SK-N-SH treated with all-trans-retinoic acid at 6 μM for 48 hours (cell line): ENCODE data around the gene CCDC68.

Experiments used
- ATAC-seq: fragments of 200-7000 bp; cut with Tn5 transposase; 3 replicates; pipeline ENCODE4 v1.9.1; 2020; ENCODE audit warnings: mild to moderate bottlenecking, moderate library complexity
- ARNTL ChIP-seq: fragments of 450-650 bp; formaldehyde crosslinking; IDR thresholded peaks from 2 replicates; pipeline ENCODE4 v1.5.0; 2020; ENCODE audit warnings: low read depth, mild to moderate bottlenecking, moderate library complexity, borderline replicate concordance
- BACH2 ChIP-seq: fragments of 250-450 bp; sonication (Bioruptor Pico); IDR thresholded peaks from 2 replicates; pipeline ENCODE4 v1.9.0; 2021; ENCODE audit warnings: mild to moderate bottlenecking, borderline replicate concordance
- CSDC2 ChIP-seq: fragments of 250-450 bp; sonication (Bioruptor Pico); IDR thresholded peaks from 2 replicates; pipeline ENCODE4 v1.5.0; 2020; ENCODE audit warnings: mild to moderate bottlenecking, moderate library complexity
- GLIS3 ChIP-seq: fragments of 250-450 bp; sonication (Bioruptor Pico); IDR thresholded peaks from 2 replicates; pipeline ENCODE4 v1.5.0; 2020; ENCODE audit warnings: mild to moderate bottlenecking, moderate library complexity
- ISL1 ChIP-seq: fragments of 250-450 bp; sonication (Bioruptor Pico); IDR thresholded peaks from 2 replicates; pipeline ENCODE4 v2.1.2; 2022; ENCODE audit warnings: mild to moderate bottlenecking, moderate library complexity
- OSR1 ChIP-seq: fragments of 250-450 bp; sonication (Bioruptor Pico); IDR thresholded peaks from 2 replicates; pipeline ENCODE4 v1.8.0; 2022; ENCODE audit warnings: moderate library complexity, mild to moderate bottlenecking, inconsistent platforms
- RARB ChIP-seq: fragments of 250-450 bp; sonication (Bioruptor Pico); IDR thresholded peaks from 2 replicates; pipeline ENCODE4 v1.8.0; 2021; ENCODE audit warnings: mild to moderate bottlenecking, moderate library complexity
- SNAI2 ChIP-seq: fragments of 250-450 bp; sonication (Bioruptor Pico); IDR thresholded peaks from 2 replicates; pipeline ENCODE4 v1.5.0; 2020; ENCODE audit warnings: mild to moderate bottlenecking, moderate library complexity
- TCF4 ChIP-seq: fragments of 250-450 bp; sonication (Bioruptor Pico); IDR thresholded peaks from 2 replicates; pipeline ENCODE4 v1.8.0; 2021; ENCODE audit warnings: mild to moderate bottlenecking, moderate library complexity, borderline replicate concordance
- ZC3H10 ChIP-seq: fragments of 250-450 bp; sonication (Bioruptor Pico); IDR thresholded peaks from 2 replicates; pipeline ENCODE4 v1.5.1; 2021; ENCODE audit warnings: mild to moderate bottlenecking, moderate library complexity
- ZFP30 ChIP-seq: fragments of 450-650 bp; formaldehyde crosslinking; IDR thresholded peaks from 2 replicates; pipeline ENCODE4 v1.5.0; 2022; ENCODE audit warnings: mild to moderate bottlenecking, moderate library complexity
- ZNF565 ChIP-seq: fragments of 450-650 bp; formaldehyde crosslinking; conservative IDR thresholded peaks from 2 replicates; pipeline ENCODE4 v1.5.0; 2020; ENCODE audit warnings: low read depth, mild to moderate bottlenecking, moderate library complexity
- ZNF70 ChIP-seq: fragments of 450-650 bp; formaldehyde crosslinking; IDR thresholded peaks from 2 replicates; pipeline ENCODE4 v1.5.0; 2020; ENCODE audit warnings: mild to moderate bottlenecking, moderate library complexity
- TF ChIP-seq, protein P1 (sequence below): fragments of 250-450 bp; sonication (Bioruptor Pico); IDR thresholded peaks from 2 replicates; pipeline ENCODE4 v1.5.0; 2020; ENCODE audit warnings: mild to moderate bottlenecking, moderate library complexity
- TF ChIP-seq, protein P2 (sequence below): fragments of 250-450 bp; sonication (Bioruptor Pico); IDR thresholded peaks from 2 replicates; pipeline ENCODE4 v1.8.0; 2020; ENCODE audit warnings: mild to moderate bottlenecking, moderate library complexity, borderline replicate concordance
- TF ChIP-seq, protein P3 (sequence below): fragments of 250-450 bp; sonication (Bioruptor Pico); IDR thresholded peaks from 2 replicates; pipeline ENCODE4 v1.5.1; 2020; ENCODE audit warnings: low read depth, mild to moderate bottlenecking, moderate library complexity
- TF ChIP-seq, protein P4 (sequence below): fragments of 250-450 bp; sonication (Bioruptor Pico); IDR thresholded peaks from 2 replicates; pipeline ENCODE4 v1.5.1; 2021; ENCODE audit warnings: mild to moderate bottlenecking, moderate library complexity

CCDC68 gene

DNA sequence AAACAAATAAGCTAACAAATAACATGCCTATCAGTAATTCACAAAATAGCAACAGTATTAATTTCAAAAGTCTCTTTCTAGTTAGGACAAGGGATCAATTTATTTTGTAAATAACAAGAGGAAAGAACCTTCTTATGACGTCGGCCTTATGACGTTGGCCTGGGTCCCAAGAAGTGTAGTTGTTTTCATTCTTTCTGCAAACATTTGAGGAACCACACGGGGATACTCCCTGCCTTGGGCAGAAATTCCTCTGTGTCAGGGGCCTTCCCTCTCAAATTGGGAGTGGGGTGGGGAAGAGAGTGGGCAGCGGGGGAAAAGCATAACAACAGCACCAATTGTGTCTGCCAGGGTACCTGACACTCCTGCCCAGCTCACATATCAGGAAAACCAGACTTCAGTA is 1.3 kb downstream of the CCDC68 start (continued):
- TF ChIP-seq CSDC2 (CRISPR knock-in tag) = no peak
- TF ChIP-seq GLIS3 (CRISPR knock-in tag) = no peak
- TF ChIP-seq ZNF70 (CRISPR knock-in tag) = no peak
- TF ChIP-seq ZNF565 (CRISPR knock-in tag) = no peak

DNA sequence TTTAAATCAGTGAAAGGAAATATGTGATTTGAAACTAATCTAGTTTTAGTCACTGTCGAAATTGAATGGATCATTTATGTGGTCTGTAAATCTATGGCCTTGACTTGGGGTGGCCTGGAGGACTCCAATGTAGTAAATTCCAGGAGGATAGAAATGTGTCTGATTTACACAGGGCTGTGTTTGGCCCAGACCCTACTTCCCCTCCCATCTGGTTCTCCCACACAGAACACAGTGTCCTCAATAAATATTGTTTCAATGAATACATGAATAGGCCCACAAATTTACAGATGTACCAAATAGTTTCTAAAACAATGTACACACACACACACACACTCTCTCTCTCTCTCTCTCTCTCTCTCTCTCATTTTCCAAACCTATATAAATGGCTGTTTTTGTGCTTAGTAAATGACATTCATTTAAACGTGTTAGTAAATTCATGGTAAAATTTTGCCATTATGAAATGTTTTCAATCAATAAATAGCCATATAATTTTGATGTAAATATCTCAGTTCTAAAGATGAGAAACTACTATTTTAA is 1.9 kb downstream of the CCDC68 start:
- ATAC-seq = no peak
- TF ChIP-seq ZFP30 = no peak
- no peak for TF ChIP-seq ZC3H10 (CRISPR knock-in tag)
- no peak for TF ChIP-seq ISL1
- TF ChIP-seq RARB (CRISPR knock-in tag) = no peak
- TF ChIP-seq, protein P1, sequence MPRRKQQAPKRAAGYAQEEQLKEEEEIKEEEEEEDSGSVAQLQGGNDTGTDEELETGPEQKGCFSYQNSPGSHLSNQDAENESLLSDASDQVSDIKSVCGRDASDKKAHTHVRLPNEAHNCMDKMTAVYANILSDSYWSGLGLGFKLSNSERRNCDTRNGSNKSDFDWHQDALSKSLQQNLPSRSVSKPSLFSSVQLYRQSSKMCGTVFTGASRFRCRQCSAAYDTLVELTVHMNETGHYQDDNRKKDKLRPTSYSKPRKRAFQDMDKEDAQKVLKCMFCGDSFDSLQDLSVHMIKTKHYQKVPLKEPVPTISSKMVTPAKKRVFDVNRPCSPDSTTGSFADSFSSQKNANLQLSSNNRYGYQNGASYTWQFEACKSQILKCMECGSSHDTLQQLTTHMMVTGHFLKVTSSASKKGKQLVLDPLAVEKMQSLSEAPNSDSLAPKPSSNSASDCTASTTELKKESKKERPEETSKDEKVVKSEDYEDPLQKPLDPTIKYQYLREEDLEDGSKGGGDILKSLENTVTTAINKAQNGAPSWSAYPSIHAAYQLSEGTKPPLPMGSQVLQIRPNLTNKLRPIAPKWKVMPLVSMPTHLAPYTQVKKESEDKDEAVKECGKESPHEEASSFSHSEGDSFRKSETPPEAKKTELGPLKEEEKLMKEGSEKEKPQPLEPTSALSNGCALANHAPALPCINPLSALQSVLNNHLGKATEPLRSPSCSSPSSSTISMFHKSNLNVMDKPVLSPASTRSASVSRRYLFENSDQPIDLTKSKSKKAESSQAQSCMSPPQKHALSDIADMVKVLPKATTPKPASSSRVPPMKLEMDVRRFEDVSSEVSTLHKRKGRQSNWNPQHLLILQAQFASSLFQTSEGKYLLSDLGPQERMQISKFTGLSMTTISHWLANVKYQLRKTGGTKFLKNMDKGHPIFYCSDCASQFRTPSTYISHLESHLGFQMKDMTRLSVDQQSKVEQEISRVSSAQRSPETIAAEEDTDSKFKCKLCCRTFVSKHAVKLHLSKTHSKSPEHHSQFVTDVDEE = no peak
- TF ChIP-seq, protein P2, sequence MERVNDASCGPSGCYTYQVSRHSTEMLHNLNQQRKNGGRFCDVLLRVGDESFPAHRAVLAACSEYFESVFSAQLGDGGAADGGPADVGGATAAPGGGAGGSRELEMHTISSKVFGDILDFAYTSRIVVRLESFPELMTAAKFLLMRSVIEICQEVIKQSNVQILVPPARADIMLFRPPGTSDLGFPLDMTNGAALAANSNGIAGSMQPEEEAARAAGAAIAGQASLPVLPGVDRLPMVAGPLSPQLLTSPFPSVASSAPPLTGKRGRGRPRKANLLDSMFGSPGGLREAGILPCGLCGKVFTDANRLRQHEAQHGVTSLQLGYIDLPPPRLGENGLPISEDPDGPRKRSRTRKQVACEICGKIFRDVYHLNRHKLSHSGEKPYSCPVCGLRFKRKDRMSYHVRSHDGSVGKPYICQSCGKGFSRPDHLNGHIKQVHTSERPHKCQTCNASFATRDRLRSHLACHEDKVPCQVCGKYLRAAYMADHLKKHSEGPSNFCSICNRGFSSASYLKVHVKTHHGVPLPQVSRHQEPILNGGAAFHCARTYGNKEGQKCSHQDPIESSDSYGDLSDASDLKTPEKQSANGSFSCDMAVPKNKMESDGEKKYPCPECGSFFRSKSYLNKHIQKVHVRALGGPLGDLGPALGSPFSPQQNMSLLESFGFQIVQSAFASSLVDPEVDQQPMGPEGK (CRISPR knock-in tag) = no peak
- TF ChIP-seq, protein P3, sequence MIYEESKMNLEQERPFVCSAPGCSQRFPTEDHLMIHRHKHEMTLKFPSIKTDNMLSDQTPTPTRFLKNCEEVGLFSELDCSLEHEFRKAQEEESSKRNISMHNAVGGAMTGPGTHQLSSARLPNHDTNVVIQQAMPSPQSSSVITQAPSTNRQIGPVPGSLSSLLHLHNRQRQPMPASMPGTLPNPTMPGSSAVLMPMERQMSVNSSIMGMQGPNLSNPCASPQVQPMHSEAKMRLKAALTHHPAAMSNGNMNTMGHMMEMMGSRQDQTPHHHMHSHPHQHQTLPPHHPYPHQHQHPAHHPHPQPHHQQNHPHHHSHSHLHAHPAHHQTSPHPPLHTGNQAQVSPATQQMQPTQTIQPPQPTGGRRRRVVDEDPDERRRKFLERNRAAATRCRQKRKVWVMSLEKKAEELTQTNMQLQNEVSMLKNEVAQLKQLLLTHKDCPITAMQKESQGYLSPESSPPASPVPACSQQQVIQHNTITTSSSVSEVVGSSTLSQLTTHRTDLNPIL (CRISPR knock-in tag) = no peak
- no peak for TF ChIP-seq OSR1 (CRISPR knock-in tag)

DNA sequence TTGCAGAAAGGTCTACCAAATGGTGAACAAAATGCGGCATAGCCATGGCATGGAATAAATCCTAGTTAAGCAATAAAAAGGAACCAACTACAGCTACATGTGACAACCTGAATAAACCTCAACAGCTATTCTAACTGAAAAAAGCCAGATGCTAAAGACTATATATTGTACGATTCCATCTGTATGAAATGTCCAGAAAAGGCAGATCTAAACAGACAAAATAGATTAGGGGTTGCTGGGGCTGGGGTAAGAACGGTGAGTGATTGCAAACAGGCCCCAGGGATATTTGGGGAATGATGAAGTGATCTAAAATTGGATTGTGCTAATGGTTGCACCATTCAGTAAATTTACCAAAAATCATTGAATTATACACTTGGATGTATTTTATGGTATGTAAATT is 2.8 kb downstream of the CCDC68 start:
- ATAC-seq = peak; percentile 71
- TF ChIP-seq ISL1 (no peak; the same call in 1 of the 2 replicates), SNAI2 (CRISPR knock-in tag) (no peak), TCF4 (CRISPR knock-in tag) (peak; percentile 83)
- TF ChIP-seq, protein P1 = peak; percentile 69; the same call in 1 of the 2 replicates

DNA sequence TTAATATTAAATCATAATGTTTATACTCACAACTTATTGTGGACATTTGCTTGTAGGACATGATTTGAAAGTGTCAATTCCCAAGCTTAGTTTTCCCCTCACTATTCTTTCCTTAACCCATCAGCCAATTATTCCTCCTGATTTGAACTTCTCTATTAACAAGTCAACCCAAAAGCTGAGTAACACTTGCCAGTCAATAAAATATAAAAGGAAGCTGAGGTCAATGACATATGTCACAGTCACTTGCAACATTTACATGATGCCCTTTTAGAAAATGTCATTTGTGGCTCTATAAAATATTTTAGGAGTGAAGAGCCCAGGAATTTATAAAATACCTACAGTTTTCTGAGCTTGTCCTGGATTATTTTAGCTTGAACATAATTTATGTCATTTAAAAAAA is 7.2 kb downstream of the CCDC68 start:
- ATAC-seq = no peak
- TF ChIP-seq ZNF565 (CRISPR knock-in tag) (no peak), TCF4 (CRISPR knock-in tag) (no peak), ARNTL (CRISPR knock-in tag) (no peak), GLIS3 (CRISPR knock-in tag) (no peak), SNAI2 (CRISPR knock-in tag) (no peak), BACH2 (no peak), ZNF70 (CRISPR knock-in tag) (no peak)
- TF ChIP-seq, protein P2 (CRISPR knock-in tag) = no peak
- TF ChIP-seq, protein P4, sequence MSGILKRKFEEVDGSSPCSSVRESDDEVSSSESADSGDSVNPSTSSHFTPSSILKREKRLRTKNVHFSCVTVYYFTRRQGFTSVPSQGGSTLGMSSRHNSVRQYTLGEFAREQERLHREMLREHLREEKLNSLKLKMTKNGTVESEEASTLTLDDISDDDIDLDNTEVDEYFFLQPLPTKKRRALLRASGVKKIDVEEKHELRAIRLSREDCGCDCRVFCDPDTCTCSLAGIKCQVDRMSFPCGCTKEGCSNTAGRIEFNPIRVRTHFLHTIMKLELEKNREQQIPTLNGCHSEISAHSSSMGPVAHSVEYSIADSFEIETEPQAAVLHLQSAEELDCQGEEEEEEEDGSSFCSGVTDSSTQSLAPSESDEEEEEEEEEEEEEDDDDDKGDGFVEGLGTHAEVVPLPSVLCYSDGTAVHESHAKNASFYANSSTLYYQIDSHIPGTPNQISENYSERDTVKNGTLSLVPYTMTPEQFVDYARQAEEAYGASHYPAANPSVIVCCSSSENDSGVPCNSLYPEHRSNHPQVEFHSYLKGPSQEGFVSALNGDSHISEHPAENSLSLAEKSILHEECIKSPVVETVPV = no peak
- TF ChIP-seq, protein P3 (CRISPR knock-in tag) = no peak
- TF ChIP-seq, protein P1 = no peak
- TF ChIP-seq, all 23 proteins: peak for 0
